GM12891 (cell line): ENCODE data around the gene KCTD8.

ENCODE experiments used
- PAX5 ChIP-seq: IDR thresholded peaks from 2 replicates; pipeline ENCODE4 v1.6.1; 2011; ENCODE audit warnings: low read length, moderate library complexity, mild to moderate bottlenecking; ENCODE audit not compliant: insufficient read depth, severe bottlenecking
- POLR2A ChIP-seq: IDR thresholded peaks from 2 replicates; pipeline ENCODE4 v1.6.1; 2011; ENCODE audit warnings: low read depth, low read length, control low read depth
- POLR2AphosphoS5 ChIP-seq: IDR thresholded peaks from 2 replicates; pipeline ENCODE4 v1.6.1; 2011; ENCODE audit warnings: low read depth, low read length, control low read depth
- POU2F2 ChIP-seq: IDR thresholded peaks from 2 replicates; pipeline ENCODE4 v1.6.1; 2011; ENCODE audit warnings: low read depth, mild to moderate bottlenecking, control low read depth, low read length, moderate library complexity
- SPI1 ChIP-seq: IDR thresholded peaks from 2 replicates; pipeline ENCODE4 v1.6.1; 2011; ENCODE audit warnings: low read depth, low read length, control low read depth
- TAF1 ChIP-seq: IDR thresholded peaks from 2 replicates; pipeline ENCODE4 v1.6.1; 2011; ENCODE audit warnings: low read depth, low read length, control low read depth

- TF ChIP-seq POLR2A (no peak), POLR2AphosphoS5 (no peak), TAF1 (no peak), SPI1 (no peak), POU2F2 (no peak), PAX5 (no peak)
Observed at GRCh38 chr4:44493924-44494323, 45.3 kb upstream of the KCTD8 start.
